GM12801 (cell line): ENCODE measurements around the gene TUBB1.

Source experiments
- CTCF ChIP-seq: IDR thresholded peaks from one replicate; pipeline ENCODE4 v1.5.1; 2011; ENCODE audit warnings: control low read depth; ENCODE audit not compliant: insufficient read length; ENCODE audit errors: extremely low read depth

Gene TUBB1

GRCh38 chr20:59044295-59044694, 25.1 kb downstream of the TUBB1 start:
- no peak for TF ChIP-seq CTCF

- TF ChIP-seq CTCF = no peak
These were observed 25.6 kb downstream of the TUBB1 start for GRCh38 chr20:59044796-59045195.

- no peak for TF ChIP-seq CTCF
These were observed 27.6 kb downstream of the TUBB1 start for GRCh38 chr20:59046862-59047261.

- no peak for TF ChIP-seq CTCF
These were observed 28.9 kb downstream of the TUBB1 start for GRCh38 chr20:59047938-59048680.

- no peak for TF ChIP-seq CTCF
These were observed 29.4 kb downstream of the TUBB1 start for GRCh38 chr20:59048681-59049030.

- TF ChIP-seq CTCF = no peak
These were observed 31.2 kb downstream of the TUBB1 start for GRCh38 chr20:59050437-59050836.

- no peak for TF ChIP-seq CTCF
These were observed 32.5 kb downstream of the TUBB1 start for GRCh38 chr20:59051666-59052185.
